Measurements from ENCODE around the gene GPRASP2.

DNA sequence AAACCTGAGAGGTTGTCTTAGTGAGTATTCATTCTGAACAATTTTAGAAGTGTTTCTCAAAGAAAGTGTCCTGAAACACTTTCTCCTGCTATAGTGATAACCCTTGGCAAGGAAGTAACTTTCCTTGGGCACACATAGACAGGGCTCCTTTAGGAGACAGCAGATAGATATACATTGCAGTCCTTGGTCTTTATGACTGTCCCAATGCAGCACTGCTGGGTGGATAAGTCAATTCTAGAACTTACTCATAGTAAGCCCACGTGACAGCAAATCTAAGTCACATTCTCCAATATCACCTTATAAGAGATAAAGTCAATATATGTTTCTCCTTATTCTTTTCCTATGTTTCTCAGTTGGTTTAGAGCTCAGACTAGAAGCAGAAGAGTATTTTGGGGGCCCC lies 55.0 kb downstream of the GPRASP2 start:
- TF ChIP-seq POLR2A (IDR thresholded peaks at IDR 0.05; ENCODE audit: low read depth, low read length), result no peak
- no peak for TF ChIP-seq POLR2AphosphoS5 (IDR thresholded peaks at IDR 0.05; ENCODE audit: low read depth, low read length)
- TF ChIP-seq PAX5 (IDR thresholded peaks at IDR 0.05; ENCODE audit: insufficient read depth, low read length, severe bottlenecking), result no peak
- no peak for TF ChIP-seq TAF1 (IDR thresholded peaks at IDR 0.05; ENCODE audit: low read depth, low read length)
